Esophagus squamous epithelium (tissue), 4 donors: ENCODE results near the gene BFSP2.
A peak's percentile ranks its signal among the peaks of the same experiment; 100 is the strongest.

Source experiments
- POLR2A ChIP-seq, 4 donors: fragments of 450-650 bp; IDR thresholded peaks; one replicate each; pipeline ENCODE4 v1.6.1; 2017; ENCODE audit warnings: antibody characterized with exemption in 4 of 4, mild to moderate bottlenecking in 4 of 4, moderate library complexity in 3 of 4
- TF ChIP-seq, protein P1 (sequence below), 6 experiments: fragments of 450-650 bp in 4 of 6; fragments of 200-600 bp in 2 of 6; sonication (generic) in 2 of 6; IDR thresholded peaks; one replicate each; pipeline ENCODE4 v1.5.1; 2016 to 2019; ENCODE audit warnings: antibody characterized with exemption in 6 of 6, mild to moderate bottlenecking in 4 of 6, moderate library complexity in 4 of 6

DNA sequence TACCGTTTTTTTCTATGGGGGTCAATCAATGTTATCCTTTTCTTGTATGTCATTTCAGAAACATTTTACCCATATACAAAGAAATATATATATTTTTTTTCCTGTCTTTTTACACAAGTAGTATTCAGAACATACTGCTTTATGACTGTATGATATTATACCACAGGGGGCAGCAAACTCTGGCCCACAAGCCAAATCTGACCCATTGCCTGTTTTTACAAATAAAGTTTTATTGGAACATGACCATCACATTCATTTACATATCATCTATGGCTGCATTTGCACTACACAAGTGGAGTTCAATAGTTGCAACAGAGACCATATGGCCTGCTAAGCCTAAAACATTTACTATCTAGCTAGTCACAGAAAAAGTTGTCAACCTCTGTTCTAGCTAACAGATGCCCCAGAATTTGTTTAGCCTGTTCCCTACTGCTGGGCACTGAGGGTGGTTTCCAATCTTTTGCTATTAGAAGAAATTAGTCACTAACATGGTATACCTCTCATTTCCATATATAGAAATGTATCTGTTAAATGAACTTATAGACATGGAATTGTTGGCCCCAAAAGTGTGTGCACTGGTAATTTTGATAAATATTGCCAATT lies 57.7 kb downstream of the BFSP2 start:
- TF ChIP-seq, protein P1, sequence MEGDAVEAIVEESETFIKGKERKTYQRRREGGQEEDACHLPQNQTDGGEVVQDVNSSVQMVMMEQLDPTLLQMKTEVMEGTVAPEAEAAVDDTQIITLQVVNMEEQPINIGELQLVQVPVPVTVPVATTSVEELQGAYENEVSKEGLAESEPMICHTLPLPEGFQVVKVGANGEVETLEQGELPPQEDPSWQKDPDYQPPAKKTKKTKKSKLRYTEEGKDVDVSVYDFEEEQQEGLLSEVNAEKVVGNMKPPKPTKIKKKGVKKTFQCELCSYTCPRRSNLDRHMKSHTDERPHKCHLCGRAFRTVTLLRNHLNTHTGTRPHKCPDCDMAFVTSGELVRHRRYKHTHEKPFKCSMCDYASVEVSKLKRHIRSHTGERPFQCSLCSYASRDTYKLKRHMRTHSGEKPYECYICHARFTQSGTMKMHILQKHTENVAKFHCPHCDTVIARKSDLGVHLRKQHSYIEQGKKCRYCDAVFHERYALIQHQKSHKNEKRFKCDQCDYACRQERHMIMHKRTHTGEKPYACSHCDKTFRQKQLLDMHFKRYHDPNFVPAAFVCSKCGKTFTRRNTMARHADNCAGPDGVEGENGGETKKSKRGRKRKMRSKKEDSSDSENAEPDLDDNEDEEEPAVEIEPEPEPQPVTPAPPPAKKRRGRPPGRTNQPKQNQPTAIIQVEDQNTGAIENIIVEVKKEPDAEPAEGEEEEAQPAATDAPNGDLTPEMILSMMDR (IDR thresholded peaks at IDR 0.05): peak in 2 of 6 experiments; percentile 15 to 23
- TF ChIP-seq POLR2A (IDR thresholded peaks at IDR 0.05): no peak
